Caco-2 (cell line): Measurements from ENCODE around the gene GPR162. TPM values are rescaled to one million over a fixed set of nuclear protein-coding genes. Genes with fewer than 3 reads are reported as not detected.

Experiments
- BruUV-seq: library from RNA; stranded (reverse); fragments of 400-500 nt; replicated peaks from 2 replicates; lab custom pipeline; 2021; lab: Mats Ljungman, UMichigan
- CTCF ChIA-PET: fragments of 300-600 bp; sonication (Branson Sonifier 250); formaldehyde crosslinking; loops from one replicate; lab custom pipeline; 2022; ENCODE audit warnings: antibody characterized with exemption; lab: Charles Lee
- POLR2A ChIA-PET: fragments of 300-600 bp; sonication (Branson Sonifier 250); formaldehyde crosslinking; loops from one replicate; lab custom pipeline; 2022; ENCODE audit warnings: antibody characterized with exemption; lab: Charles Lee
- DNase-seq, 2 experiments: peaks; one replicate each; pipeline versions ENCODE4 v3.0.0 to v3.0.0-alpha.2; 2020 to 2022
- H3K27me3 ChIP-seq: replicated peaks from 2 replicates; pipeline ENCODE4 v1.6.0; 2011; ENCODE audit warnings: low read length; ENCODE audit not compliant: control insufficient read depth, insufficient read depth
- H3K36me3 ChIP-seq: 2 replicates; pipeline ENCODE4 v1.5.1; 2011; ENCODE audit warnings: low read length; ENCODE audit not compliant: control insufficient read depth, insufficient read depth
- H3K4me1 ChIP-seq: fragments of 250-450 bp; sonication (Bioruptor Pico); 2 replicates; pipeline ENCODE4 v1.5.1; 2020; ENCODE audit warnings: mild to moderate bottlenecking
- H3K4me3 ChIP-seq: 2 replicates; pipeline ENCODE4 v1.5.1; 2011; ENCODE audit warnings: low read depth, mild to moderate bottlenecking, control low read depth, low read length
- H3K9me3 ChIP-seq: fragments of 250-450 bp; sonication (Bioruptor Pico); 2 replicates; pipeline ENCODE4 v1.5.1; 2020; ENCODE audit warnings: mild to moderate bottlenecking, moderate library complexity
- H3K27ac Mint-ChIP-seq: one replicate; pipeline ENCODE4 v1.8.0; 2022; ENCODE audit warnings: mixed read lengths; ENCODE audit not compliant: unreplicated experiment
- H3K27me3 Mint-ChIP-seq: one replicate; pipeline ENCODE4 v1.8.0; 2022; ENCODE audit warnings: mixed read lengths; ENCODE audit not compliant: insufficient read depth, unreplicated experiment
- H3K36me3 Mint-ChIP-seq: one replicate; pipeline ENCODE4 v1.8.0; 2022; ENCODE audit warnings: mild to moderate bottlenecking, mixed read lengths; ENCODE audit not compliant: insufficient read depth, unreplicated experiment
- H3K4me1 Mint-ChIP-seq: one replicate; pipeline ENCODE4 v1.8.0; 2022; ENCODE audit warnings: low read depth, mixed read lengths; ENCODE audit not compliant: unreplicated experiment
- H3K4me3 Mint-ChIP-seq: one replicate; pipeline ENCODE4 v1.8.0; 2022; ENCODE audit warnings: mild to moderate bottlenecking, moderate library complexity, mixed read lengths; ENCODE audit not compliant: unreplicated experiment
- H3K9me3 Mint-ChIP-seq: one replicate; pipeline ENCODE4 v1.8.0; 2022; ENCODE audit warnings: mixed read lengths; ENCODE audit not compliant: unreplicated experiment
- CTCF ChIP-seq, 2 experiments: fragments of 200-600 bp in 1 of 2; IDR thresholded peaks; 1 replicate in 1 of 2; 2 replicates in 1 of 2; pipeline versions ENCODE4 v1.5.1 to v1.8.0; 2011 to 2022; ENCODE audit warnings: antibody characterized with exemption in 1 of 2, control low read depth in 1 of 2, inconsistent platforms in 1 of 2, low read depth in 1 of 2, low read length in 1 of 2, mild to moderate bottlenecking in 1 of 2, moderate library complexity in 1 of 2; ENCODE audit not compliant: insufficient read depth in 1 of 2, severe bottlenecking in 1 of 2, unreplicated experiment in 1 of 2
- intact Hi-C: fragments of 100-400 bp; cut with micrococcal nuclease; formaldehyde crosslinking; loops from one replicate; pipeline ENCODE4 v1.10.0; 2022; ENCODE audit not compliant: unreplicated experiment
- total RNA-seq: library from RNA; stranded (reverse); gene quantifications from 2 replicates; pipeline ENCODE4 v1.2.3, GENCODE V29; 2022

GPR162 gene
- total RNA-seq, 1 experiment from 2014 or later, result 1.2 TPM

- Mint-ChIP-seq H3K27me3 (no peaks in the 10 kb centered on the region), H3K27ac (no peak overlapping the region), H3K36me3 (no peaks in the 10 kb centered on the region), H3K4me3 (no peak overlapping the region), H3K9me3 (peaks cover 11% of the 10 kb centered on the region), H3K4me1 (peaks cover 20% of the 10 kb centered on the region)
- POLR2A ChIA-PET, result interaction anchor here (0.5 to 0.6 kb wide), 2 partner anchors 135 to 151 kb away, joined by 9 to 12 read pairs; partner anchors contain the start of gene C12orf57
- H3K27me3 ChIP-seq, result no peaks in the 10 kb centered on the region
- BruUV-seq, result no TSS peak
- H3K36me3 ChIP-seq, result no peaks in the 10 kb centered on the region
- TF ChIP-seq CTCF (IDR thresholded peaks at IDR 0.05; ENCODE audit: insufficient read depth in 1 of 2, low read depth in 1 of 2, low read length in 1 of 2, severe bottlenecking in 1 of 2, unreplicated experiment in 1 of 2), result no peak
- CTCF ChIA-PET, result interaction anchor here (0.7 to 0.9 kb wide), 2 partner anchors 13 to 94 kb away, joined by 3 read pairs; no protein-coding TSS in a partner anchor
- no peak for DNase-seq
- intact Hi-C loops, result no loop called here
- H3K9me3 ChIP-seq, result no peaks in the 10 kb centered on the region
- no peaks in the 10 kb centered on the region for H3K4me1 ChIP-seq
- H3K4me3 ChIP-seq, result no peak overlapping the region
Measured at GRCh38 chr12:6792522-6793201, 29.0 kb upstream of the GPR162 start.

- Mint-ChIP-seq H3K4me1 (peaks cover 21% of the 10 kb centered on the region), H3K4me3 (no peak overlapping the region), H3K36me3 (no peaks in the 10 kb centered on the region), H3K27me3 (no peaks in the 10 kb centered on the region), H3K27ac (no peak overlapping the region), H3K9me3 (peaks cover 11% of the 10 kb centered on the region)
- CTCF ChIA-PET, result interaction anchor here (1.0 kb wide), 1 partner anchor 106 kb away, joined by 7 read pairs; the partner anchor contains the start of gene ZNF384
- no peaks in the 10 kb centered on the region for H3K9me3 ChIP-seq
- no peaks in the 10 kb centered on the region for H3K36me3 ChIP-seq
- H3K4me1 ChIP-seq, result no peaks in the 10 kb centered on the region
- POLR2A ChIA-PET, result no interaction called here
- no peaks in the 10 kb centered on the region for H3K27me3 ChIP-seq
- TF ChIP-seq CTCF (IDR thresholded peaks at IDR 0.05; ENCODE audit: insufficient read depth in 1 of 2, low read depth in 1 of 2, low read length in 1 of 2, severe bottlenecking in 1 of 2, unreplicated experiment in 1 of 2), result no peak
- intact Hi-C loops, result no loop called here
- no TSS peak for BruUV-seq
- no peak for DNase-seq
- H3K4me3 ChIP-seq, result no peak overlapping the region
Measured at GRCh38 chr12:6795088-6795487, 26.5 kb upstream of the GPR162 start.

- Mint-ChIP-seq H3K27me3 (no peaks in the 10 kb centered on the region), H3K4me3 (no peak overlapping the region), H3K4me1 (peaks cover 21% of the 10 kb centered on the region), H3K9me3 (peaks cover 11% of the 10 kb centered on the region), H3K36me3 (no peaks in the 10 kb centered on the region), H3K27ac (no peak overlapping the region)
- CTCF ChIA-PET, result no interaction called here
- DNase-seq, result no peak
- H3K27me3 ChIP-seq, result no peaks in the 10 kb centered on the region
- H3K4me1 ChIP-seq, result no peaks in the 10 kb centered on the region
- no peaks in the 10 kb centered on the region for H3K9me3 ChIP-seq
- no peak for TF ChIP-seq CTCF (IDR thresholded peaks at IDR 0.05; ENCODE audit: insufficient read depth in 1 of 2, low read depth in 1 of 2, low read length in 1 of 2, severe bottlenecking in 1 of 2, unreplicated experiment in 1 of 2)
- POLR2A ChIA-PET, result no interaction called here
- H3K4me3 ChIP-seq, result no peak overlapping the region
- no TSS peak for BruUV-seq
- intact Hi-C loops, result no loop called here
- H3K36me3 ChIP-seq, result no peaks in the 10 kb centered on the region
Measured at GRCh38 chr12:6796576-6796975, 25.0 kb upstream of the GPR162 start.
